Measurements from ENCODE around the gene KAZN.
A peak's percentile ranks its signal among the peaks of the same experiment; 100 is the strongest.

DNA sequence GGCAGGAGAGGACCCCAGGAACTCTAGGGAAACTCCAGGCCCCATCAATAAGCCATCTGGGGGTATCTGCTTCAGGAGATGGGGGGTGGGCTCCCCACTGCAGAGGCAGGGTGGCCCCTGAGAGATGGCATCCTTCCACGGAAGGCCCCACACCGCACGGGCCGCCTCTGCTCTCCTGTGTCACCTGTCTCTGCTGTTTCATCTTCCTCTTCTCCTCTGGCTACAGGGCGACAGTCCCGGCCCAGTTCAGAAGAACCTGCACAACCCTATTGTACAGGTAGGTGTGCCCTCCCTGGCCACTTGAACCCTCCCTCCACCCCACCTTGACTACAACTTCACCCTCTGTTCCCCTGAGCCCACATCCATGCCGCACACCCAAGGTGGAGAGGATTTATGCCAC lies 464.9 kb downstream of the KAZN start:
- no peak for TF ChIP-seq CTCF (IDR thresholded peaks at IDR 0.05 in 8 of 11, conservative IDR thresholded peaks at IDR 0.05 in 3 of 11)
- TF ChIP-seq POLR2AphosphoS5 (IDR thresholded peaks at IDR 0.05) = peak in 1 of 3 donors; percentile 5
